Activated CD4-positive, CD25-positive, alpha-beta regulatory T cell treated with anti-CD3 and anti-CD28 coated beads, Interleukin-2, amount 50 U/mL, for 24 hours (primary cell): ENCODE results near the gene TMEM72.

Source experiments
- ATAC-seq, 2 donors: fragments of 150-1000 bp; cut with Tn5 transposase; one replicate each; pipeline ENCODE4 v1.10.0; 2021; ENCODE audit warnings: mild to moderate bottlenecking in 1 of 2, moderate library complexity in 1 of 2

Gene TMEM72

DNA sequence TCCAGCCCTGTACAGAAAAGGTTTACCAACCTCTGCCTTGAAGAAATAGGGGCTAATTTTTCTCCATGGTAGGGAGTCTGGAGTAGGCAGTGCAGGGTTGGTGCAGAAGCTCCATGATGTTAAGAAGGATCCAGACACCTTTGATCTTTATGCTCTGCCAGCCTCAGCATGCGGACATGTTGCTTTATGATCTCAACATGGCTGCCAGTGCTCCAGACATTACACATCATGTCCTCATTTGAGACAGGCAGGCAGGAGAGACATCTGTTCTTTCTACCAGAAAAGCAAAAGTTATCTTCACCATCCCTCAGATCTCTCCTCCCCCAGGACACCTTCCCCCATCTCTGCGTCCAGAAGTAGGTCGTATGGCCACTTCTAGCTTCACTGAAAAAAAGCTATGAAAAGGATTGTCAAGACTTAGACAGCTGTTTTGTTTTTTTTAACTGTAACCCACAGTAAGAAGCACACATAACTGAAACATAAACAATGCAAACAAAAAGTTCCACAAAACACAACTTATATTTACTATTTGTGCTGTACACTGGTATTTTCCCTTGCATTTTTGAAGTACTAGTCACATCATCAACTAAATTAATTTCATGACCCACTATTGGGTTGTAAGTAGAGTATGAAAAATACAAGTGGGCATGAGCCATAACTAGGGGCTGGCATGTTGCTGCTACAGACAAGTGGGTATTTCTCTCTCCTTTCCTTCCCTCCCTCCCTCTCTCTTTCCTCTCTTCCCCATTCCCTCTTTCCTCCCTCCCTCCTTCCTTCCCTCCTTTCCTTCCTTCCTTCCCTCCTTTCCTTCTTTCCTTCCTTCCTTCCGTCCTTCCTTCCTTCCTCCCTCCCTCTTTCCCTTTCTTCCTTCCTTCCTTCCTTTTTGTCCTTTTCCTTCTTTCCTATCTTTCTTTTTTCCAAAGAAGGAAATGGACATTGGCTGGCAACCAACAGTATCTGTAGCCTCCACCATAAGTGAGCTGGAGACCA, 45.9 kb downstream of the TMEM72 start:
- ATAC-seq = no peak

- no peak for ATAC-seq
Observed at GRCh38 chr10:44958196-44958897, 47.2 kb downstream of the TMEM72 start.

GRCh38 chr10:44958898-44959246, 47.7 kb downstream of the TMEM72 start:
- no peak for ATAC-seq

DNA sequence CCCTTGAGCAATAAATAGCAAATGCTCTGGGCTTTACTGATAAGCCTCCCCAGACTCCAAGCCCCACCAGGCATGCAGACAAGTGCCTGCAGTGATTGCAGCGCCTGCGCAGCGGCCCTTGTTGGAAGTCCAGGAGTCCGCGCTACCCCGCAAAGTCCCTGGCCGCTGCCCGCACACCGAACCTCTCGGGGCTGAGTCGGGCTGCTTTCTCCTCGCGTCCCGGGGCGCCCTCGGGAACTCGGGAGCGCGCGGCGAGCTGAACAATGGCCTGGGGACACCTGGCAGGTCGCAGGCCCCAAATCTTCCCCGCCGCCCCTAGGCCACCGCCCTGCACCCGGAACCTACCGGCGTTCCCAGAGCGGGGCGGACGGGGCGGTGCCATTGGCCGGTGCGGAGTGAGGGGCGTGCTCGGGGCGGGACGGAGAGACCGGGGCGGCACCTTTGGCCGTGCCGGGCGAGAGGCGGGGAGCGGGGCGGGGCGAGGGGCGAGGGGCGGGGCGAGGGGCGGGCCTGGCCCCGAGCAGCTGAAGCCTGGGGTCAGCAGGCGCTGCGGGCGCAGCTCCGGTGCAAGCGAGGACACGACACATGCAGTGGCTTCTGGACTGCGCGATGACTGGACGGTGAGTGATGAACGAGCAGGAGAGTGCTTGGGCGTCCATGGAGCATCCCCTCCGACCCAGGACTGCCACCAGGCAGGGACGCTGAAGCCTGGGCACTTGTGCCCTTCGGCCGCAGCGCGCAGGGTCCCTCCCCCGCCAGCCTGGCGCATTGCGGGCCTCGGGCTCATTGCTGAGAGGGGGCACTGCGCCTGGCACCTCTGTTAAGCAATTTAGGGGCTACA, 48.3 kb downstream of the TMEM72 start, which contains the start of gene RASSF4:
RASSF4 (plus strand) TSS at position 556 of the 841 bp plus-strand sequence. CDS start 10,401 bp downstream, outside the sequence.
- peak; percentile 100 for ATAC-seq

GRCh38 chr10:44960088-44960460, 48.9 kb downstream of the TMEM72 start:
- no peak for ATAC-seq

DNA sequence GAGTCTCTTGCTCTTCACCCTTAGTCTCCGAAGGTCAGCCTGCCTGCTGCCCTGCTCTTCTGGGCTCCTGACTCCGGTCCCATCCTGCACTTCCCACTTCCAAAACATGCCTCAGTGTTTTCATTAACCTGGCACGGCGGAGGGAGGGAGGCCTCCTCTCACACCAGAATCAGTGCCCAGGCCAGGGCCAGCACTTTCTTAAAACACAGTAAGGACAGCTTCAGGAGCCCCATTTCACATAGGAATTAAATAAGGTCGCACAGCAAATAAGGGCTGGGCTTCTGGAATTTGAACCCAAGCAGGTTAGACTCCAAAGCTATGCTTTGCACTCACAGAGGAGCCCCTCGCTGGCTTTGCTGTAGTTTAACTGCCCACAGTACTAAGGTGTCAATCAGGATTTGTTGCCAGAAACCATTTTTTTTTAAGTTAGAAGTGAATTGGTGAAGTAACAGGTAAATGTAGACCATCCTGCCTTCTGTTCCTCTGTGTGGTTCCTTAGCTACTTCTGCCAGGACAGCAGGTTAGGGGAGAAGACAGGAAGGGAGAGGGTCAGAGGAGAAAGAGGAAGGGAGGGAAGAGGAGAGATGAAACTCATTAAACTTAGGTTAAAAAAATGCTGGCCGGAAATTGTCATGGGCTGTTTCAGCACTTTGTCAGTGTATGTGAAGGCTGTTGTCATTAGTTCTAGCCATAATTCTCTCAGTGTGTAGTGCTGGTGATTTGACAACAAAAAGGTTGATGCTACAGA, 49.5 kb downstream of the TMEM72 start:
- no peak for ATAC-seq

DNA sequence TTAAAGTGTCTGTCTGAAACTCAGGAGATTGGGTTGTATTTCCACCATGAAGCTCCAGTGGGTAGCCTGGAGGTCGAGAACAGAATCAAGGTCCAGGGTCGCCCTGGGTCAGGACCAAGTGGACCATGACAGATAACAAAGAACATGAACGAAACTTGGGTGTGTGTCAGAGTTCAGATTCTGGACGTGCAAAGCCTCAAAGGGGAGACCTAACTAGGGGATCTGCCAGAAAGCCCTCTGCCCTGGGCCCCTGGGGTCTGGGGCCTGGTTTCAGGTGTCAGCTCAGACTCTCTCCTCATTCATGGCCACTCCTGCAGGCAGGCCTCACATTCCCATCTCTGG, 50.1 kb downstream of the TMEM72 start:
- no peak for ATAC-seq

GRCh38 chr10:44961931-44962750, 51.0 kb downstream of the TMEM72 start:
- no peak for ATAC-seq

- no peak for ATAC-seq
Observed at GRCh38 chr10:44962870-44963738, 52.0 kb downstream of the TMEM72 start.

GRCh38 chr10:44963772-44964633, 52.9 kb downstream of the TMEM72 start:
- ATAC-seq = no peak

GRCh38 chr10:44965104-44965503, 54.0 kb downstream of the TMEM72 start:
- no peak for ATAC-seq

DNA sequence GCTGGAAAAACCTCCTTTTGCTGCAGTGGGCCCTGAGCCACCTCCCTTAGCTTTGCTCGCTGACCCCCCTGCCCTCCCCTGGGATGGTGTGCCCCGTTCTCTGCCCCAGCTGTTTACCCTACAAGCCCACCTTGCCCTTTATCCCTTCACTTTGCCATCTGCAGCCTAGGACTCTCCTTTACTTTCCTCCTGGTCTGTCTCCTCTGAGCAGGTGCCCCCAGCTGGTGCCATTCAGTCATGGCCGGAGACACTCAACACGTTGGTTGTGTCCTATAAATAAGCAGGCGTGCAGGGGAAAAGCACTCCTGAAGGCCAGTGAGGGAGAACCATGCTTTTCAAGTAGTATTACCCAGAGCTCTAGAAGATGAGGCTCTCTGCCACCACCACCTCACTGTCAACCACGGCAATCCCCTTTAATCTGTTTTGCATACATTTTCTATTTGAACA, 54.5 kb downstream of the TMEM72 start:
- peak in 1 of 2 donors; percentile 12 for ATAC-seq

- peak in 1 of 2 donors; percentile 5 for ATAC-seq
Observed at GRCh38 chr10:44966129-44966815, 55.1 kb downstream of the TMEM72 start.

DNA sequence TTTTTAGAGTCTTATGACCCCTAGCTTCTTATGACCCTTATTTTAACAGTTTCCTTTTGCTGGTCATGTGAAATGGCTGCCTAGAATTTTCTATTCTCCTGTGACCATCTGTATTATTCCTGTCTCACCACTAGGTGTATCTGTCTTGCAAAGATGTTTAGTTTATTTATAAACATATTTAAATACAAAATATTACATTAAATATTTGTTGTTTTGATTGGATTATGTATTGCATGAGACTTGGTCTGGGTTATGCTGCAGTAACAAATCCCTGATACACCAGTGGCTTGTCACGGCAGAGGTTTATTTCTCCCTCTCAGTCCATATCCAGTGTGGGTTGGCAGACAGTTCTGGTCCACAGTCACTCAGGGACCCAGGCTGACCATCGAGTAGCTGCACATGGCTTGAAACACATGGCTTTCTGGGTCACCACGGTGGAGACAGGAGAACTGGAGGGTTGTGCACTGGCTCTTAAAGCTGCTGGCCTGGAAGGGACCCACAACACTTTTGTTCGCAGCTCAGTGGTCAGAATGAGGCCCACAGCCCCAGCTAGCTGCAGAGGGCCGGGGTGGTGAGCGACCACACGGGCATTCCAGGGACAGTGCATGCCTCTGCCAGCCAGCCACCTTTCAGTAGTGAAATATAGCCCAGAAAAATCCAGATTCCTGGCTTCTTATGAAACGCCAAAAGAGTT, 55.8 kb downstream of the TMEM72 start:
- no peak for ATAC-seq

GRCh38 chr10:44967616-44968015, 56.5 kb downstream of the TMEM72 start:
- ATAC-seq = no peak

DNA sequence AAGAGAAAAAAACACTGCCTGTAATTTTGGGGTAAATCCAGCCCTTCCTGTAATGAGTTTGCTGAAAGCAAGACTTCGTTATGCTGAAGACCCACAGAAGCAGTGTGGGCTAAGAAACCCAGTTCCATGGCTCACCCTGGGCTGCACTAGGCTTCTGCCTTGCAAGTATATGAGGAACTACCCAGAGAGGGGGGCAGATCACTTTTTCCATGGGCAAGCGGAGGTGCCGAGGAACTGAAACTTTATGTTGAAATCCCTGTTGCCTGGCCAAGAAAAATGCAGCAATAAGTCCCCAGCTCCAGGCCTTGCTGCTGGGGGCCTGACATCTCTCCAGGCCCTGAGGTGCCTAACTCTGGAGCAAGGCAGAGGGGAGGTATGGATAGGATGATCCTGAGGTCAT, 57.0 kb downstream of the TMEM72 start:
- no peak for ATAC-seq

GRCh38 chr10:44968500-44969400, 57.6 kb downstream of the TMEM72 start:
- ATAC-seq = no peak
